HG02759 (cell line): ENCODE measurements around the gene DPP10.

ENCODE experiments used
- ATAC-seq: cut with Tn5 transposase; IDR thresholded peaks from one replicate; pipeline ENCODE4 v1.9.1; 2021; ENCODE audit warnings: mild to moderate bottlenecking, moderate library complexity; ENCODE audit not compliant: unreplicated experiment

Gene DPP10

GRCh38 chr2:115201386-115201785, 758.9 kb downstream of the DPP10 start:
- no peak for ATAC-seq

GRCh38 chr2:115208493-115209164, 766.2 kb downstream of the DPP10 start:
- no peak for ATAC-seq

- ATAC-seq = no peak
Observed at GRCh38 chr2:115214050-115214449, 771.6 kb downstream of the DPP10 start.

- ATAC-seq = no peak
Observed at GRCh38 chr2:115219296-115219695, 776.9 kb downstream of the DPP10 start.

- ATAC-seq = no peak
Observed at GRCh38 chr2:115234186-115234585, 791.7 kb downstream of the DPP10 start.

- ATAC-seq = no peak
Observed at GRCh38 chr2:115234737-115235136, 792.3 kb downstream of the DPP10 start.

GRCh38 chr2:115248066-115248465, 805.6 kb downstream of the DPP10 start:
- ATAC-seq = no peak

- ATAC-seq = no peak
Observed at GRCh38 chr2:115277366-115277765, 834.9 kb downstream of the DPP10 start.

GRCh38 chr2:115285416-115285815, 843.0 kb downstream of the DPP10 start:
- ATAC-seq = no peak

GRCh38 chr2:115290478-115290877, 848.0 kb downstream of the DPP10 start:
- ATAC-seq = no peak

- no peak for ATAC-seq
Observed at GRCh38 chr2:115292742-115293141, 850.3 kb downstream of the DPP10 start.

- no peak for ATAC-seq
Observed at GRCh38 chr2:115294999-115295398, 852.6 kb downstream of the DPP10 start.

GRCh38 chr2:115297056-115297455, 854.6 kb downstream of the DPP10 start:
- no peak for ATAC-seq

GRCh38 chr2:115299199-115299598, 856.8 kb downstream of the DPP10 start:
- no peak for ATAC-seq

- ATAC-seq = no peak
Observed at GRCh38 chr2:115305712-115306111, 863.3 kb downstream of the DPP10 start.

GRCh38 chr2:115314119-115314518, 871.7 kb downstream of the DPP10 start:
- ATAC-seq = no peak

GRCh38 chr2:115327061-115327460, 884.6 kb downstream of the DPP10 start:
- ATAC-seq = no peak

- ATAC-seq = no peak
Observed at GRCh38 chr2:115359550-115359949, 917.1 kb downstream of the DPP10 start.

- no peak for ATAC-seq
Observed at GRCh38 chr2:115364093-115364492, 921.7 kb downstream of the DPP10 start.

- ATAC-seq = no peak
Observed at GRCh38 chr2:115369400-115369799, 927.0 kb downstream of the DPP10 start.

GRCh38 chr2:115374981-115375380, 932.5 kb downstream of the DPP10 start:
- no peak for ATAC-seq

- ATAC-seq = no peak
Observed at GRCh38 chr2:115384399-115384798, 942.0 kb downstream of the DPP10 start.

GRCh38 chr2:115386465-115386864, 944.0 kb downstream of the DPP10 start:
- ATAC-seq = no peak
